Stimulated activated CD8-positive, alpha-beta memory T cell treated with anti-CD3 and anti-CD28 coated beads, Interleukin-7, amount 100 ng/mL, for 24 hours (primary cell): ENCODE data around the gene FRMD4A.
"Not testable (repeated sequence)": the region's sequence is repeated elsewhere in the genome, so short reads cannot be mapped to it uniquely, and the experiment has no call there.

Experiments used
- DNase-seq: peaks from one replicate; pipeline ENCODE4 v3.0.0-alpha.2; 2020; ENCODE audit warnings: low read depth

Gene FRMD4A

DNA sequence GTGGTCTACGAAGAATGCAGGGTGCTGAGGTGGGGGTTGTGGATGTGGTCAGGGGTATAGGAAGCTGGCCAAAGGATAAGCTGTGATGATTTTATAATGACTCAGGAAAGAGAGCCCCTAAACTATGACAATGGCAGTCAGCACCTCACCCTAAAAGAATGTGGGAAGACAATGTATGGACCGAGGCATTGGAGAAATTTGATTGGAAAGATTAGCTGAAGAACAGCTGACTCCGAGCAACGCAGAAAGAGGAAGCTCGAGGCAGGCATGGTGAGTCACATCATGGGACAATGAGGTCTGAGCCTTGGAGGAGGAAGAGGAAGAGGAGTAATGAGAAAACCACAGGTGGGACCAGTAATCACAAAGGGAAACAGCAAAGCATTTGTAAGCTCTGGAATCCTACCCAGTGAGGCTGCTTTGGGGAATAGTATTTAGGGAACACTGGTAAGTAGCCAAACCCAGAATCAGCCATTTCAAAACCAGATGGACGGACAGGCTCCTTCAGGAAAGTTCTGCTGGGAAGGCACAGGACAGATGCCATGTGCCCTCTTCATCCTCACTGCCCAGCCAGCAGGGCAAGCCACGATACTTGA lies 448.5 kb downstream of the FRMD4A start:
- DNase-seq: no peak

DNA sequence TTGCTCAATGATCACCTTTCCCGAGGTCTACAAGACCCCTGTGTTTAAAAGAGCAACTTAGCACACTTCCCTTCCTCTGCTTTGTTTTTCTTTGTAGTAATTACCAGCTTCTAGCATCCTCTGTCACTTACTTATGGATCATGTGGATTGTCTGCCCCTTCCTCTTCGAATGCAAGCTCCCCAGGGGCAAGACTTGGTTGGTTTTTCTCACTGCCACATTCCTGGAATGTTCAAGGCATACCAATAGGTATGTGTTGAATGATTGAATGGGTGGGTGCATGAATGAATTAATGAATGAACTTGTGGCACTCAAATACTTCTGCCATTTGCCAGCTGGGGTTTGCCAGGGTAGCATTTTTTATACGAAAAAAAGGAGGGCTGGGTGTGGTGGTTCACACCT lies 450.0 kb downstream of the FRMD4A start:
- DNase-seq: no peak

DNA sequence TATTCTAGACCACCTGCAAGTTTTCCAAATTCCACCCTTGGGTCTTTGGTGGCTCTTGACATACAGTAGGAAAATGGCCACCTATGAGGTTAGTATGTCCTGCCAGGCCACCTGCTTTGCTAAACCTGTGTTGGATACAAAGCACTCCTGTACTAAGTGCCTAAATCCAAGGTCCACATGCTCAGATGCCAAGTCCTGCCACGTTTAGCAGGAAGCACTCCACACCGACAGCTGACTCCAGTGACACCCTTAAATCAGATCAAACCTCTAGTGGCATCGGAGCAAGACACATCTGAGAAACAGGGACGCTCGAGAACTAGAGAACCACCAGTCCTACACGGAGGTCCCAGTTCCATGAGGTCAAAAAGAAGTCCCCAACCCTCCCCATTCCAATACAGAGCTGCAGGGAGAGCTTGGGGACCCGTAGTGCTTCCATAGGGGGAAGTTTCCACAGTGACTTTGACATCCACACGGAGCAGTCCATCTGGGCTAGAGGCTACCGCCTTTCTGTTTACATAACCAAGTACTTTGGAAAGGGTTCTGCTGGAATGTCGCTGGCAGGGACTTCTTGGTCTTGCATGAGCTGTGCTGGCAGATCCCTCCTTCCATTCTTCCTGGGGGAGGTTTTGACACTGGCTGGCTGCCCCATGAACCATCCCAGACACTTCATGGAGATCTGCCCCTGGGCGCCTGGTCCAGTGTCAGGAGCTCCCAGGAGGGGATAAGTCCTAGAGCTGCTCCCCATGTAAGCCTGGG lies 453.4 kb downstream of the FRMD4A start:
- no peak for DNase-seq

DNA sequence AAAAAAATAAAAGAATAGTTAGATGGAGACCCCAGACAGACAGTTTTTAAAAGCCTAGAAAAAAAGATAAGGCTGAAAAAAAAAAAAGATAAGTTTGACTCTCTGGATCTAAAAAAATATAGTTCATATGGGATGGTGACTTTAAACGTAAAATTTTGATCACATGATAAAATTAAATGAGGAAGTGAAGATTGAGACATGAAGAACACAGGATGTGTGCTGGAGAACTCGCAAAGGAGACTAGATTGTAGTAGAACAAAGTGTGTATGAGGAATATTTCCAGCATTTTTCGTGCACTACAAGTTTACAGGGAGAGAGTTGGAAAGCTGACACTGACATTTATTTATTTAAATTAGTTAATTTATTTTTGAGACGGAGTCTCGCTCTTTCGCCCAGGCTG lies 457.5 kb downstream of the FRMD4A start:
- no peak for DNase-seq

DNA sequence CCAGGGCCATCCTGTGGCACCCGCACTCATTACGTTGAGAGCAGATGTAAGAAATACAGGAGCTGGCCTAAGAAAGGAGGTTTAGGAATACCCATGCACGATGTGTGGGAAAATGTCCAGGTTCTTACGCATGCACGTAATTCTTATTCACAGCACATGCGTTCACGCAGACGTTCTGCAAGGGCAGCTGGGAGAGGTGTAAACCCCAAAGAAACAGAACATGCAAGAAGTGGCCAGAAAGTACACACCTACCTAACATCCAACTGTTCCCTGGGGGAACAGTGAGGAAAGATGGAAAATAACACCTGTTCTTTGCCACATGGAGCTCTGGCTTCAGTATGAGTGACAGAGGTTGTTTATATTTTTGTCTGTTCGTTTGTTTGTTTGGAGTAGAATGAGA lies 458.3 kb downstream of the FRMD4A start:
- no peak for DNase-seq

DNA sequence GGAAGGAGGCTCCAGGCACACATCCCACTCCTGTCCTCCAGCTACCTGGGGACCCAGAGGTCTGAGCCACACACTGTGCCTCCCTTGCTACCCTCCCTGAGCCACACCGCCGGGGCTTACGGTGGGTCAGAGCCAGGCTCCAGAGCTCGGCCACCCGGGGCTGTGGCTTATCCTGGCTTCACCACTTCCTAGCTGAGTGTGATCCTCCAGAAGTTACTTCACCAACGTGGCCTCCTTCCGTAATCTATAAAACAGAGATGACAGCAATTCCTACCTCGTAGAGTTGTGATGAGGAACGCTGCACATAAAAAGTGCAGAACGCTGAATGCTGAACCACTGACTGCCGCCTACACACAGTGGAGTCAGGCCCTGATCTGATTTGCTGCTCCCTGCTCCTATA lies 458.9 kb downstream of the FRMD4A start:
- DNase-seq: no peak

DNA sequence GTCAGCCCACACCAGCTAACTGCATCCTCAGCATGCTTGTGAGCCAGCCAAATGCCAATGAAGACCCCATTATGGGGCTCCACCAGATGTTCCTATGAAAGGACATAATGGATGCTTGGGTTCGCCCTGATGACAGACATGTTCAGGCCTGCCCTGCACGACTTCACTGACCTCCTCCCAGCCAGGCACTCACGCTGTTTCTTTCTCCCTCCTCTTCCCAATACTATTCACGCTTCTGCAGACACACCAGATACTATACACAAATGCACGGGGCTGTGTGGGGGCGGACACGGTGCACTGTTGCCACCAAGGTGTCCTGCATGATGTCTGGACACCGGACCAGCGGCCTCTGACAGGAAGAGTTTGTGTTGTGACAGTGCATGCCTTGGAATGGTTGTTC lies 459.7 kb downstream of the FRMD4A start:
- no peak for DNase-seq

DNA sequence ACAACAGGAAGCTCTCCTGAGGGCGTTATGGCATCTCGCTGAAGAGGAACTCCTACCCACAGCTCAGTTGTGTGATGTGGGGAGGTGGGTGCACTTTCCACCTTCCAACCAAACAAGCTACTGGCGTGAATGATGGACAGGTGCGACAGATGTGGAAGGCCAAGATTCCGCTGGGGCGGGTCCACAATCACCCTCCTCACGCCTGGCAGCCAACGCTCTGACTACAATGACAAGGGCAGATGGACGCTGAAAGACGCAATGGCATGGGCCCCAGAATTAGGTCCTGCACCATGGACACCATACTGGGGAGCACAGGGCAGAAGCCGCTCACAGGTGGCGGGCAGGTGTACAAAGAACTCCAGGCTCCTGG lies 461.4 kb downstream of the FRMD4A start:
- no peak for DNase-seq

DNA sequence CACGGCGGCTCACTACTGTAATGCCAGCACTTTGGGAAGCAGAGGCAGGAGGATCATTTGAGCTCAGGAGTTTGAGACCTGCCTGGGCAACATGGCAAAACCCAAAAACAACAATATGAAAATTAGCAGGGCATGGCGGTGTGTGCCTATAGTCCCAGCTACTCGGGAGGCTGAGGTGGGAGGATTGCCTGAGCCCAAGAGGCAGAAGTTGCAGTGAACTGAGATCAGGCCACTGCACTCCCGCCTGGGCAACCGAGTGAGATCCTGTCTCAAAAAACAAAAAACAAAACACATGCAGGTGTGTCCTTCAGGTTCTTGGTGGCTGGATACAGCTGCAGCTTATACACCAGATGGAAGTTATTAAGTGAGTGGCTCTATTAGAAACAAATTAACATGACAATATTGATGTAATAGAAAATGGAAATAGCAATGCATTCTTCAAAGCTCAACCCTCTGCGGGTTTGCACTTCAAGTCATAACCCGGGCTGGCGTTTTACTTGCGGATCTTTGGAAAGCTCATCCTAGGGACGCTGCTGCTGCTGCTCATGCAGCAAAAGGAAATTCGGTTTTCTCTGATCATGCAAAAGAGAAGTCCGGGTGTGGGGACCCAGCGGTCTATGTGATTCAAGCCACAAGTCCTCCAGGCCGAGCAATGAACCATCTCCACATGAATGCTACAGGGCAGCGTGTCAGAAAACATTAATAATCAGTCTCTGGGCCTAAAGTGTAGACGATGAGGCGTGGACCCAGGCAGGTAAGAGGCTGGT lies 462.0 kb downstream of the FRMD4A start:
- no peak for DNase-seq

DNA sequence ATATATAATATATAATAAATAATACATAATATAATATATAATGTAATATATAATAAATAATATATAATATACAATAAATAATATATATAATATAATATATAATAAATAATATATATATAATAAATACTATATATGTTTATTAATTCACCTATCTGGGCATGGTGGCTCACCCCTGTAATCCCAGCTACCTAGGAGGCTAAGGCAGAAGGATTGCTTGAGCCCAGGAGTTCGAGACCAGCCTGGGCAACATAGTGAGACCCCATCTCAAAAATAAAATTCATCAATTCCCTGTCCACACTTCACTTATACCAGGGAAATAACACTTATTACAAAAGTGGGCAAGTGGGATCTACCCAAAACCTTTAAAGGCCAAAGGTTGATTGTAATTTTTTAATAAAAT lies 462.9 kb downstream of the FRMD4A start:
- DNase-seq: no peak

DNA sequence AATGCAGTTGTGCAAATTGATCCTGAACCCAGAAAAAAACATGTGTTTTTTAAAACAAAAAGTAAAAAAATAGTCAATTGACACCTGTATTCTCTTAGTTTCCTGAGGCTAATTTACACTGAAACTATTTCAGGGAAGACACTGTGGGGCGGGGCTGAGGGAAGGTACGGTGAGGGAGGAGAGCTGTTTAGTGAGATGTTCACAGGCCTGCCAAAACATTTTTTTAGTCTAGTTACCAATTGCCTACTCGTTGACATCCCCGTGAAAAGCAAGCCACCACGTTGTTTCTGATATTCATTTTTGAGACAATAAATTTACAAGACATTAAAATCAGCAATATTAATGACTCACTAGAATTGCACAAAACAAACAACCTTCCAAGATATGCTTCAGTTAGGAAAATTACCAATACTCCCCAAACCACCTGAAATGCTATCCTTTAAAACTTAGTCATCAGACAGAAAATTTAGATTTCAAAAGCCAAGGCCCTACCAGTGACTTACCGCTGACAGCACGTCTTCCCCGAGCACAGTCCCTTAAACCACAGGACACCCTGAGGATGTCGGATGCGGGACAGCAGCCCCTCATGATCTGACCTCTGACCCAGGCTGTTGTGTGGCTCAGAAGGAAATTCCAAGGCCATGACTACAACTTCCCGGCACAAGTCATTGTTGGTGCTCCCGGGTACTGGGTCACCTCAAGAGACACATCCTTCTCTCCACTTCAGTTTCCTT lies 464.8 kb downstream of the FRMD4A start:
- DNase-seq: no peak

DNA sequence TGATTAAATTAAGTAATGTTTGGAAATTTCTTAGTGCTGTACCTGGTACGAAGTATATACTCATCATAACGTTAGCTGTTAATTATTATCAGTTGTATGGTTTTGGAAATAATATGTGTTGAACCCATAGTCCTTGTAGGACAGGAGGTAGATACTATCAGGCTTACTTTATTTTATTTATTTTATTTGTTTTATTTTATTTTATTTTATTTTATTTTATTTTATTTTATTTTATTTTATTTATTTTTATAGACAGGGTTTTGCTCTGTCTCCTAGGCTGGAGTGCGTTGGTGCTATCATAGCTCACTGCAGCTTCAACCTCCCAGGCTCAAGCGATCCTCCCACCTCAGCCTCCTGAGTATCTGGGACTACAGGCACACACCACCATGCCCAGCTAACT lies 465.5 kb downstream of the FRMD4A start:
- not testable (repeated sequence) for DNase-seq

DNA sequence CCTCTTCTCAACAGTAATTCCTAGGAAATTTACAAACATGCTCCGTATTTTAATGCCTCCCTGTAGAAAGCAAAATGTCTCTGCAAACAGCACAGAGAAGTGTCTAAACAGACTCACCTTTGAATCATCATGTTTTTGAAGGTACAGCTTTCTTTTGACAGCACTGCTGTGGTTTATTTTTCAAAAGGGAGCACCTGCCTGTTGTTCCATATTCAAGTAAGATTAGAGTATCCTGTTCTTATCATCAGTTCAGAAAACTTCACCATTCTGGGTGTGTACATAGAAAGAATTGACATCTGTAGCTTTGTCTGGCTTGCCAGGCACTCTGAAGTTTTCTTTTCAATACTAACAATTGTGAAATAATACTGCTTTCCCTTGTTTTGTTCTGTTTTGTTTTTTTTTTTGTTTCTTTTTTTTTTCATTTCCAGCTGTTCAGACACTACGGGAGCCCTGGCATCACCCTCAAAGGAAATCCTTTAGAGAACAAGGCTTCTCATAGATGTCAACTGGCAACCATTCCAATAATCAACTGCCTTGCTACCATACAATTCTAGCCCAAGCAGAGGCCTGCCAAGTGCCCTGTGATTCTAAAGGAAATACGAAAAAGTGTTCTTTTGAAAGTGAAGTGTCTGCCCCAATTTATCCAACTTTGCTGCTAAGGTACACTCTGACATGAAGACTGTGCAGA lies 468.0 kb downstream of the FRMD4A start:
- DNase-seq: no peak

DNA sequence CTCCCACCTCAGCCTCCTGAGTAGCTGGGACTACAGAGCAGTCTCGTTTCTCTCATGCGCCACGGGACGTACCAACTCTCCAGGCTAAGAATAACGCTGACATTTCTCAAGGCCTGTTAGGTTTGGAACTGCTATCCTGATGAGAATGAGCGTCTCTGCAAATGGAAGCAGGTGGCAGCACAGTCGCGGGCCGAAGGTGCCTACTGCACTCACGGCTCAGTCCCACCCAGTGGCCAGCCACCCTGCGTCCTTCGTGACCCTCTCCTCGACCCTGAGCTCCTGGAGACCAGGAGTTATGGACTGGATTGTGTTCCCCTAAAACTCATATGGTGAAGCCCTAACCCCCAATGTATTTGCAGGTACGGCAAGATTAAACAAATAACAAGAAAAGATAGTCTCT lies 469.8 kb downstream of the FRMD4A start:
- DNase-seq: no peak

DNA sequence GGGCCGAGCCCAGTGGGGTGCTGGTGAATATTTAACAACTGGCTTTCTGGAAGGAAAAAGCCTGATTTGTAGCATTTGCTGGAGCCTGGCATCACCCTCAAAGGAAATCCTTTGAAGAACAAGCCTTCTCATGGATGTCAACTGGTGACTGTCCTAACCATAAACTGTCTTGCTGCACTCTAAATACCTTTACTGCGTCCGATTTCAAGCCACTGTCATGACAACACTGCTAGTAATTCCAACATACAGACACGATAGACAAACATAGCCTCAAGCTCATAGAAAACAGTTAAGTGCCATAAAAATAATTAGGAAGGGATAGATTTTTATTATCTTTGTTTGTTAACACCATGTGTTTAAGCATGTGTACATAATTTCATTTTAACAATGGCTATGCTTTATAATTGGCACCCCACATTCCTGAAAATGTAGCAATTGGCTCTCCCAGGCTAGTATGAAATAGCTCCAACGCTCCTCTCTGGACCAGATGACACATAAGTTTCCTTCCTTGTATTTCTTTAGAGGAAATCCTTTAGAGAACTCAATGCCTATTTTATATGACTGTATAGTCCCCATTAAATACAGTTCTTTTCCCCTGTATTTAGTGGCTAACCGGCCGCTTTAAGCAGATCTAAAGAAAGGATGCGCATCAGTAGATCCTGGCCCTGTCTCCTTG lies 470.6 kb downstream of the FRMD4A start:
- DNase-seq: no peak

DNA sequence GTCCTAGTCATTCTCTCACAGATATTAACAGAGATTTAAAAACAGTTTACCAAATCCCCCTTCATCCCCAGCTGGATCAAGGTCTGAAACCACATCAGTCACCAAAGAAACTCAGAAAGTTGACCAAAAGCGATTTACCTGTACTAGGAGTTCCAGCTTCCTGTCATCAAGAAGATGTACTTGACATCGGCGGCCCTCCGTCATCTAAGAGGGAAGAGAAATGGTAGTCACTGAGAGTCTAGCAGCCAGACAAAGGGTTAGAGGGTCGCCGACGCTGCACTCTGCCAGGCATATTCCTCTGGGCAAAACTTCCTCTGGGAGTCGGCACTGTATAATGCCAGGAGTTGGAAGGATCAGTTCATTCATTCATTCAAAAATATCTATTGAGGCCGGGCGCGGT lies 472.0 kb downstream of the FRMD4A start:
- DNase-seq: no peak

DNA sequence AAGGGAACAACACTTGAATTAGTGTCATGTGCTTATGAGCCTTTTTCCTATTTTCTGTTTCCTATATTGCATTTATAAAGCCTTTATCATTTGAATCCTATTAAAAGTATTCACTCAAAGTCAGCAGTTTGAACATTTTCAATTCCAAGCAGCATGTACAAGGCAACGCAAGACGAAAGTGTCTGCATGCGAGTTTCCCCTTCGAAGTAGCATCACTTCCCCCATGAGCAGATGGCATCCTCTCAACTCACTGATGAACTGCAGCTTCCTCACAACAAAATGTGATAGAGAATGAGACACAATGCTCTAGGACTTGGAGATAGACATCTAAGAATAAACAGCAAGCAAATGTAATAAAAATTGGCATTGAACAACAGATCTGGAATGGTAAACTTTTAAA lies 473.3 kb downstream of the FRMD4A start:
- DNase-seq: no peak

DNA sequence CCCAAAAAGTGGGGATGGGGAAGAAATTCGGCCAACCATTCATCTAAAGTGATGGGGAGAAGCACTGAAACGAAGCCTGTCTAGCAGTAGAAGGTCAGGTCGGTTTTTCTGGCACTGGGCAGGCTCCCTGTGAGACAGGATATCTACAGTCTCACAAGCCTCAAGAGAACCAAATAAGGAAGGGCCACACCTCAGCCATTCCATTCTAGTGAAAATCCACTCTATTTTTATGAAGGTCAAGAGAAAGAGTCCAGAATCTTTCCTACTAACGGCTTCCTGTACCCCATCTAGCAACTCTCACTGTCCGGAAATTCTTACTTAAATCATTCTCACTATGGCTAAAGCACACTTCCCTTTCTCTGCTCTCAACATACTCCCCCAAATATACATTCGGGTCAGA lies 476.9 kb downstream of the FRMD4A start:
- DNase-seq: no peak

DNA sequence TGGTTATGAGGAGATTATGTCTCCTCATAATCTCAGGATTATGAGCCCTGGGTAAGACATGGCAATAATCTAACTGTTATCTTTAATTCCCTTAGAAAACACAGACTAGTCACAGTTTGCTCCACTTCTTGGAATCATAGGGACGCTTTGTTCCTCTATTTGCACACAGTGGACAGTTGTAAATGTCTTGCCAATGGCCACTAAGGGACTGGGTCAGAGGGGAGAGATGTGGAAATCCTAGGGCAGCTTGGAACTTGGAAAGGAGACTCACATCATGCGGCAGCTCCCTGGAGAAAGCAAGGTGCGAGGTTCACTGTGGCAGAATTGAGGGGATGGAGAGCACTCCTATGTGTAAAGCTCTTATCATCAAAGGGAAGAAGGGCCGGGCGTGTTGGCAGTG lies 477.9 kb downstream of the FRMD4A start:
- no peak for DNase-seq

DNA sequence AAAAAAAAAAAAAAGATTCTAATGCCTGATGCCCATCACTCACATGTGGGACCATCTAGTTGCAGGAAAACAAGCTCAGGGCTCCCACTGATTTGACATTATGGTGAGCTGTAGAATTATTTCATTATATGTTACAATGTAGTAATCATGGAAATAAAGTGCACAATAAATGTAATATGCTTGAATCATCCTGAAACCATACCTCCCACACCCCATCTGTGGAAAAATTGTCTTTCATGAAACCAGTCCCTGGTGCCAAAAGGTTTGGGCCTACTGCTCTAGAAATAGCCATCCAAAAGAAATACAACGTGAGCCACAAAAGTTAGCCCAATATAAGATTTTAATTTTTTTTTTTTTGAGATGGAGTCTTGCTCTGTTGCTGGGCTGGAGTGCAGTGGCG lies 478.8 kb downstream of the FRMD4A start:
- no peak for DNase-seq
